CD4-positive, alpha-beta T cell treated with Interleukin-21 for 1 hour (primary cell): ENCODE data around the gene SBNO2.

Source experiments
- DNase-seq: peaks from one replicate; pipeline ENCODE4 v3.0.0-alpha.2; 2020

The SBNO2 gene

GRCh38 chr19:1069009-1069779, 104.9 kb downstream of the SBNO2 start:
- peak; percentile 86 for DNase-seq

DNA sequence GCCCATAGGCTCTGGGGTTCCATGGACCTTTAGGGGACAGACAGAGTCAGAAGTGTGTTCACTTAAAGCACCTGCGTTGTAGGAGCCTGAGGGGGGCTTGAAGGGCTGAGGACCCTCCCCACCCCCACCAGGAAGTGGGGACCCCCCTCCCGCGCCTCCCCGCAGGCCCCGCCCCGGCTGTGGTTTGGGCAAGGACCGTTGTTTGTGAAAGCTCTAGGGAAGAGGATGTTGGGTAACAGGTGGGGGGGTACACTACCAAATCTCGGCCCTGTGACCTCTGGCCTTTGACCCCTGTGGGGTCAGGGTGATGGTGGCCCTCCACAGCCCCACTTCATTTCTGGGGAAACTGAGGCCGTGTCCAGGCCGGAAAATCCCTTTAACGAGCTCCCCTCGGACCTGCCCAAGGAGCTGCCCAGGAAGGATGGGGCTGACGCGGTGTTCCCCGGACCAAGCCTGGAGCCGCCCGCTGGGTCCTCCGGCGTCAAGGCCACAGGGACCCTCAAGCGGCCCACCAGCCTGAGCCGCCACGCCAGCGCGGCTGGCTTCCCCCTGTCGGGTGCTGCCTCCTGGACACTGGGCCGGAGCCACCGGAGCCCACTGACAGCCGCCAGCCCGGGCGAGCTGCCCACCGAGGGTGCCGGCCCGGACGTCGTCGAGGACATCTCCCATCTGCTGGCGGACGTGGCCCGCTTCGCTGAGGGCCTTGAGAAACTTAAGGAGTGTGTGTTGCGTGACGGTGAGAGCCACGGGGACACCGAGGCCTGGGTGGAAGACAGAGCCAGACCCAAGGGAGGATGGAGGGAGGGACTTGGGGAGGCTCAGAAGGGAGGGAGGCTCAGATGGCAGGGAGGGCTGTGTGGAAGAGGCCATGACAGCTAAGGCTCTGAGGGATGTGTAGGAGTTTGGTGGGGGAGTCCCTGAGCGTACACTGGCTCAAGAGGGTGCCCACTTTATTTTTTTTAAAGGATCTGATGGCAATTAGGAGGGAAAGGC, 105.8 kb downstream of the SBNO2 start:
- peak; percentile 83 for DNase-seq

GRCh38 chr19:1067341-1067957, 106.6 kb downstream of the SBNO2 start:
- peak; percentile 83 for DNase-seq

- peak; percentile 90 for DNase-seq
Observed at GRCh38 chr19:1066748-1067340, 107.2 kb downstream of the SBNO2 start, which contains the start of gene ARHGAP45. Gene ARHGAP45 (plus strand): TSS chr19:1067167. CDS start chr19:1067406, 239 bp downstream.

GRCh38 chr19:1066251-1066747, 107.8 kb downstream of the SBNO2 start:
- DNase-seq = no peak

- DNase-seq = no peak
Observed at GRCh38 chr19:1065606-1066109, 108.4 kb downstream of the SBNO2 start.

- DNase-seq = peak; percentile 75
Observed at GRCh38 chr19:1064661-1065605, 109.1 kb downstream of the SBNO2 start.

- DNase-seq = no peak
Observed at GRCh38 chr19:1063909-1064660, 110.0 kb downstream of the SBNO2 start.

DNA sequence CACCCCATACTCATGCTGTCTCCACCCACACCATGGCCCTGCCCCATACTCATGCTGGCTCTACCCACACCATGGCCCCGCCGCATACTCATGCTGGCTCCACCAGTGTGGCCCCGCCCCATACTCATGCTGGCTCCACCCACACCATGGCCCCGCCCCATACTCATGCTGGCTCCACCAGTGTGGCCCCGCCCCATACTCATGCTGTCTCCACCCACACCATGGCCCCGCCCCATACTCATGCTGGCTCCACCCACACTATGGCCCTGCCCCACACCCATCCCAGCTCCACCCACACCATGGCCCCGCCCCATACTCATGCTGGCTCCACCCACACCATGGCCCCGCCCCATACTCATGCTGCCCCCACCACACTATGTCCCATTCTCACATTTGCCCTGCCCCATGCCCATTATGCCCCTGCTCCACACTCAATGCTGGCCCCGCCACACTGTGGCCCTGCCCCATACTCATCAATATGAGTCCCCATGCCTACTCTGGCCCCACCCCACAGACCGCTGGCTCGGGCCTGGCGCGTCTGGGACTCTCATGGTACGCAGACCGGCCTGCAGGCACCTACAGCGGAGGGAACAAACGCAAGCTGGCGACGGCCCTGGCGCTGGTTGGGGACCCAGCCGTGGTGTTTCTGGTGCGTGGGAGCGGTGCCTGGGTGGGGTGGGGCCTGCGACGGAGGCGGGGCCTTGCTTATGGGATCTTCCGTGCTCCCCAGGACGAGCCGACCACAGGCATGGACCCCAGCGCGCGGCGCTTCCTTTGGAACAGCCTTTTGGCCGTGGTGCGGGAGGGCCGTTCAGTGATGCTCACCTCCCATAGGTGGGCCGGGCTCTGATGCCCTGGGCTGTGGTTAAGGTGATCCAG, 110.8 kb downstream of the SBNO2 start:
- peak; percentile 78 for DNase-seq

DNA sequence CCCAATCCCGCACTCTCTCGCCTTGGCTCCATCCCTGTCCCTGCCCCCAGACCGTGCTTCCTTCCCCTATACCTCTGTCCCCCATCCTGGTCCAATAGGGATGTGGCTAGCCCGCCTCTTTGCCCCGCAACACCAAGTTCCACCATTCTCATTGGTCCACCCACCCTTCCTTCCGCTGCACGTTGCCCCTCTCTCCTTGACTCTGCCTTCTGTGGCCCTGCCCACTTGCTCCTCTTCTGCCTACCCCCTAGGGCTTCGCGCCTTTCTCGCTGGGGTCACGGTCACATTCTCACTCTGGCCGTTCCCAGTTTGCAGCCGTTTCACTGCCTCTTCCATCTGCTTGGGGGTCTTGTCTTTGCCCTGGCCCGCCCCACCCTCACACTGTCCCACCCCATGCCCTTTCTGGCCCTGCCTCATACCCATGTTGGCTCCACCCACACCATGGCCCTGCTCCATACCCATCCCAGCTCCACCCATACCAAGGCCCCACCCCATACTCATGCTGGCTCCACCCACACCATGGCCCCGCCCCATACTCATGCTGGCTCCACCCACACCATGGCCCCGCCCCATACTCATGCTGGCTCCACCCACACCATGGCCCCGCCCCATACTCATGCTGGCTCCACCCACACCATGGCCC, 111.6 kb downstream of the SBNO2 start:
- no peak for DNase-seq

DNA sequence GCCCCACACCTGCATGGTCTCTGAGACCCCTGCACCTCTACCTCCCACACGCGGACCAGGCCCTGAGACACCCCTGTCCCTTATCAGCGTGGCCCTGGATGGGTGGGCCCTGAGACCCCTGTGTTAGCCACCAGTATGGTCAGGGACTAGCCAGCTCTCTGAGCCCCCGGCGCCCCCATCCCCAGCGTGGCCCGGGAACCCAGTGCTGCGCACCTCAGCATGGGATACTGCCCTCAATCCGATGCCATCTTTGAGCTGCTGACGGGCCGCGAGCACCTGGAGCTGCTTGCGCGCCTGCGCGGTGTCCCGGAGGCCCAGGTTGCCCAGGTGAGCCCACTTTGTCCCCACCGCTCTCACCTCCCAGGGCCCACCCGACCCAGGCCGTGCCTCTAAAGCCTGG, 112.1 kb downstream of the SBNO2 start:
- no peak for DNase-seq

DNA sequence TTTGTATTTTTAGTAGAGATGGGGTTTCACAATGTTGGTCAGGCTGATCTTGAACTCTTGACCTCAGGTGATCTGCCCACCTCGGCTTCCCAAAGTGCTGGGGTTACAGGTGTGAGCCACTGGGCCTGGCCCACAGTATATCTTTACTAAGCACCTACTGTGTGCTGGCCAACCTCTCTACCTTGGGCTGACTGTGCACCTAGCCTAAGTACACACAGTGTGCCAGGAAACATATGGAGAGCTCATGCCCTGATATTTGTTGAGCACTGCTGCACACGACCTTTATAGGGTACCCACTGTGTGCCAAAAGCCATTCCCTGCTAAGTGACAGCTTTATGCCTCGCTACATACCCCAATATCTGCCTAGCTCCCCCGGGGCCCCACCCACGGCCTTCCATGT, 113.4 kb downstream of the SBNO2 start:
- no peak for DNase-seq

DNA sequence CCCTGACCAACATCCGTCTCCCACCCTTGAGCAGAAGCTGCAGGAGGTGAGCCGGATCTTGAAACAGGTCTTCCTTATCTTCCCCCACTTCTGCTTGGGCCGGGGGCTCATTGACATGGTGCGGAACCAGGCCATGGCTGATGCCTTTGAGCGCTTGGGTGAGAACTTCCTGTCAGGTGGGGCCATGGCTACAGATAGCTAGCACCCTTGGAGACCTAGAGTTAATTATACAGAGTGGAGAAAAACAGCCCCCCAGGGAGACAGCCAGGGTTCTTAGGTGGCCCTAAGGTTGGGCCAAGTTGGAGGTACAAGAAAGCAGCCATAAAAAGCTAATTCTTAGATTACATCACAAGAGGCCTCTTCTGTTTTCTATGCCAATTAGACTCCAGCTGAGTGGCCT, 116.0 kb downstream of the SBNO2 start:
- DNase-seq = no peak
